Measurements from ENCODE around the gene PLCB1.

Gene PLCB1

DNA sequence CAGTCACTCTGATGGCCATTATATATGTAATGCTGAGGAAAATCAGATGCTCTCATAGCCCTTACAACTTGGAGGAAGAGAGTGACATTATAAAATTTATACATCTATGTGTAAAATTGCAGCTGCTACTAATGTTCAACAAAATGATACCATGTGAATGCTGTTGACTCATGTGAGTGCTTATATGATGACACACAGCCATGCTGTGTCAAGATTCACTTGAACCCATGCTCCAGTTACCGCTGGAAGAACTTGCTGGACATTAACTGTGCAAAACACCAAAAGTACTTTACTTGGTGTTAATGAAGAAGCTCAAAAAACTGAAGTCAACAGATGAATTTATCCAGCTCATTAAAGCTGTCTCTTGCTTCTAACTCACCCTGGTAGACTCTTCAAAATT is 617.9 kb downstream of the PLCB1 start:
- H3K4me3 ChIP-seq (ENCODE audit: low read depth, low read length), result no peak overlapping the region
- no peak for DNase-seq (ENCODE audit: low read depth)
- TF ChIP-seq, protein P1, sequence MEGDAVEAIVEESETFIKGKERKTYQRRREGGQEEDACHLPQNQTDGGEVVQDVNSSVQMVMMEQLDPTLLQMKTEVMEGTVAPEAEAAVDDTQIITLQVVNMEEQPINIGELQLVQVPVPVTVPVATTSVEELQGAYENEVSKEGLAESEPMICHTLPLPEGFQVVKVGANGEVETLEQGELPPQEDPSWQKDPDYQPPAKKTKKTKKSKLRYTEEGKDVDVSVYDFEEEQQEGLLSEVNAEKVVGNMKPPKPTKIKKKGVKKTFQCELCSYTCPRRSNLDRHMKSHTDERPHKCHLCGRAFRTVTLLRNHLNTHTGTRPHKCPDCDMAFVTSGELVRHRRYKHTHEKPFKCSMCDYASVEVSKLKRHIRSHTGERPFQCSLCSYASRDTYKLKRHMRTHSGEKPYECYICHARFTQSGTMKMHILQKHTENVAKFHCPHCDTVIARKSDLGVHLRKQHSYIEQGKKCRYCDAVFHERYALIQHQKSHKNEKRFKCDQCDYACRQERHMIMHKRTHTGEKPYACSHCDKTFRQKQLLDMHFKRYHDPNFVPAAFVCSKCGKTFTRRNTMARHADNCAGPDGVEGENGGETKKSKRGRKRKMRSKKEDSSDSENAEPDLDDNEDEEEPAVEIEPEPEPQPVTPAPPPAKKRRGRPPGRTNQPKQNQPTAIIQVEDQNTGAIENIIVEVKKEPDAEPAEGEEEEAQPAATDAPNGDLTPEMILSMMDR (IDR thresholded peaks at IDR 0.05; ENCODE audit: low read depth, low read length, missing control alignments), result no peak

DNA sequence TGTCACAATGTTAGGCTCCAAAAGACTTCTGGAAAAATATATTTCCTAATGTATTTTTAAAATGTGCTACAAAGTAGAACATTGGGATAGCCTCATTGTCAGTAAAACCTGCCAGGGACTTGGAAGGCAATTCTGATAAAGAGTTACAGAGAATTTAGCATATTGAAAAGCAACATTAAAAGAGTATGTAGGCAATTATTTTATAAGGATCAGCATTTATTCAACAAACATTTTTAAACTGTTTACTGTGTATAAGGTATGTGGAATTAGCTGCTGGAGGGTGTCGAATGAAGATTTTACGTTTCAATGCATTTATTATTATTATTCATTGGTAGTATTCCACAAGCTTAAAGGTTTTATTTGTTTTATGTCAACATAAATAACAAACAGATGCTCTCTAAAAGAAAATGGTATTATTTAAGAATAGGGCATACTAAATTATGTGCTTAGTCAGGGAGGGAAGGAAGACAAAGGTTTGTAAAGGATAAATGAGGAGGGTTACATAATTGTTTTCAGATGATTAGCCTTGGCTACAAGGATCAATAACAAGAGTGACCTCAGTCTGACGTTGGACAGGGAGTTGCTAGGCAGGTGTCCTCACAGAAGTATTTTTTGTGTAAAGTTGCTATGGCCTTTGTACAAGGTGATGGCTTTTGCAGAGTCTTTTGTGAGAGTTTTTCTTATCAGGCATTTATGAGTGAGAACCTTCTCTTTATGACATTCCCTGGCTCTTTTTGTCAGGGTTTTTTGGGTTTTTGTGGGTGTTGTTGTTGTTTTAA is 623.5 kb downstream of the PLCB1 start:
- H3K4me3 ChIP-seq (ENCODE audit: low read depth, low read length), result no peak overlapping the region
- no peak for DNase-seq (ENCODE audit: low read depth)
- TF ChIP-seq, protein P1 (IDR thresholded peaks at IDR 0.05; ENCODE audit: low read depth, low read length, missing control alignments), result no peak

DNA sequence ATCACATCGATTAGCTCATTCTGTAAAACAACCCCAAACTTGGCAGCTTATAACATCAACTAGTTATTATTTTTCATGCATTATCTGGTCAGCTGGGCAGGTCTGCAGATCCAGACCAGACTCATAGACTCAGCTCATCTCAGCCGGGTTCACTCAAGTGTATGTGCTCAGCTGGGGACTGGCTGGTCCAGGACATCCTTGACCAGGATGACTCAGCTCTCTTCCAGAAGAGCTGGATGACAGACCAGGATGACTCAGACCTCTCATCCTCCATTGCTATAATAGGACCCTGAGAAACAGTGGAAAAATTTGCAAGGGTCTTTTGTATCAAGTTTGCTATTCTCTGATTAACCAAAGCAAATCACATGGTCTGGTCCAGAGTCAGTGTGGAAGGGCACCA is 624.3 kb downstream of the PLCB1 start:
- H3K4me3 ChIP-seq (ENCODE audit: low read depth, low read length), result no peak overlapping the region
- TF ChIP-seq, protein P1 (IDR thresholded peaks at IDR 0.05; ENCODE audit: low read depth, low read length, missing control alignments), result no peak
- DNase-seq (ENCODE audit: low read depth), result no peak

DNA sequence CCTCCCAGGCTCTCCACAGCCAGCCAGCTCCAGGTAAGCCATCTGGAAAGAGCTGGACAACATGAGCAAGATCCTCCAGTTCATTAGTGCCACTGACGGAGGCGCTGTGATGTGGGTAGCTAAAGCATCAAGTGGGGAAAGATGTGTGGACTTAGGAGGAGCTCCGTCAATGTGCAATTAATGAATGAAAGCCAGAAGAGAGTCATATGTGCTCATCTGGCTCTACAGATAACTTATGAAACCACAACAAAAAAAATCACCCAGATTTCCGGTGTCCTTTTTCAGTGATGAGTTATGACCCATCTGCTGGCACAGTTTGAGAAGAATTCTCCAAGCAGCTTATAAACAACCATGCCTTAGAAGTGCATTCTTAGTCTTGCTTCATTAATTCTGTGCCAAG is 625.1 kb downstream of the PLCB1 start:
- TF ChIP-seq, protein P1 (IDR thresholded peaks at IDR 0.05; ENCODE audit: low read depth, low read length, missing control alignments), result no peak
- DNase-seq (ENCODE audit: low read depth), result no peak
- no peak overlapping the region for H3K4me3 ChIP-seq (ENCODE audit: low read depth, low read length)

DNA sequence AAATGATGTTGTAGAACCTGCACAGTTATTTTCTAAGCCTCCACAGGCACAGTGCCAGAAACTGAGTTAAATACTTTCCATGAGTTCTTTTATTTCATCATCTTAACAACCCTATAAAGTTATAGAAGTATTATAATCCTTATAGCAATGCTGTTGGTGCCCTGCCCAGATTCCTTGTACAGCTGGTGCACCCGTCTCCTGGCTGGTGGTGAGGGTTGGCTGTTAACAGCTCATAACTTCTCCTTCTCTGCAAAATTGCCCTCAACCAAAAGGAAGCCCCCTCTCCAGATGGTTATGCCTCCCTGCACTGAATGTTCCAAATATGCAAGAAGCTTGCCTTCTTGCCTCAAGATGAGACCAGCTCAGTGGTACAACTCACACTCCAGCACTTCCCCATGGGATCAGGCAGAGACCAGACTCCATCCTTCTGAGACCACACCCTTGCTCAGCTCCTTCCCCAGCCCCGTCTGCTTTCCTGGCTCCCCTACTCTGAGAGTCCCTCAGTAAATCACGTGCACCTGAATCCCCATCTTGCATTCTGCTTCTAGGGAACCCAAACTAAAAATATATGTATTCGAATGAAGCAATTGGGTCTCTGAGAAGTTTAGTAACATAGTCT is 632.4 kb downstream of the PLCB1 start:
- no peak for DNase-seq (ENCODE audit: low read depth)
- no peak overlapping the region for H3K4me3 ChIP-seq (ENCODE audit: low read depth, low read length)
- TF ChIP-seq, protein P1 (IDR thresholded peaks at IDR 0.05; ENCODE audit: low read depth, low read length, missing control alignments), result no peak

DNA sequence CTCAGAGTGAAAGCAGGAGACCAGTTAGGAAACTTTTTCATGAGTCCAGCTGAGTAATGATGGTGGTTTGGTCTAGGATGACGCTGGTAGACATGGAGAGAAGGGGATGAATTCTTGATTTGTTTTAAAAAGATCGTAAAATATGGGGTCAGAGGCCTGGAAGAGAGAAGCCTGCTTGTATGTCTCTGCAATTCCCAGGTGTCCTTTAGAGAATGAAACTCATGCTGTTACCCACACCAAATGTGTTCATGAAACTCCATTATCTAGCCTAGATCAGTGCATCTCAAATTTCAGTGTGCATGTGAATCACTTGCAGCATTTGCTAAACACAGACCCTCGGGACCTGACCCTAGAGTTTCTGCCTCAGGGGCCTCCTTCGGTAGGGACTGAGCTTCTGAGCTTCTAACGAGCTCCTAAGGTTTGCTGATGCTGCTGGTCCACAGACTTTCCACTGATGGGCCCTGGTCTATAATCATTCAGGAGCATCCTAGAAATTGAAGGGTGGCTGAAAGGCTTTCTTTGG is 634.9 kb downstream of the PLCB1 start:
- DNase-seq (ENCODE audit: low read depth), result no peak
- H3K4me3 ChIP-seq (ENCODE audit: low read depth, low read length), result no peak overlapping the region
- TF ChIP-seq, protein P1 (IDR thresholded peaks at IDR 0.05; ENCODE audit: low read depth, low read length, missing control alignments), result no peak
